OCI-LY1 (cell line): Measurements from ENCODE around the gene FOXA3.

Experiments used
- H2AFZ ChIP-seq: fragments of 200-600 bp; sonication (generic), shearing (Covaris generic); 2 replicates; pipeline ENCODE4 v1.6.0; 2014; ENCODE audit warnings: antibody characterized with exemption, mild to moderate bottlenecking, low read length
- H3F3A ChIP-seq: fragments of 200-600 bp; sonication (generic), shearing (Covaris generic); 2 replicates; pipeline ENCODE4 v1.6.0; 2014; ENCODE audit warnings: mild to moderate bottlenecking, antibody characterized with exemption, low read length, moderate library complexity; ENCODE audit not compliant: insufficient read depth
- H3K27ac ChIP-seq: fragments of 200-600 bp; sonication (generic); 2 replicates; pipeline ENCODE4 v1.5.1; 2014; ENCODE audit warnings: low read length, mixed run types, mild to moderate bottlenecking, low read depth; ENCODE audit not compliant: poor library complexity, severe bottlenecking
- H3K27me3 ChIP-seq: fragments of 200-600 bp; sonication (generic); 2 replicates; pipeline ENCODE4 v1.6.0; 2014; ENCODE audit warnings: antibody characterized with exemption, mild to moderate bottlenecking, low read length, moderate library complexity; ENCODE audit not compliant: insufficient read depth
- H3K36me3 ChIP-seq: fragments of 200-600 bp; sonication (generic); 2 replicates; pipeline ENCODE4 v1.6.1; 2014; ENCODE audit warnings: mild to moderate bottlenecking, antibody characterized with exemption, low read length, moderate library complexity, mixed read lengths; ENCODE audit not compliant: insufficient read depth
- H3K4me1 ChIP-seq: fragments of 200-600 bp; sonication (generic); 2 replicates; pipeline ENCODE4 v1.5.1; 2014; ENCODE audit warnings: mild to moderate bottlenecking, low read length, moderate library complexity; ENCODE audit not compliant: insufficient read depth, severe bottlenecking
- H3K4me2 ChIP-seq: fragments of 200-600 bp; sonication (generic), shearing (Covaris generic); 2 replicates; pipeline ENCODE4 v1.6.1; 2014; ENCODE audit warnings: low read length
- H3K4me3 ChIP-seq: fragments of 200-600 bp; sonication (generic); 2 replicates; pipeline ENCODE4 v1.5.1; 2014; ENCODE audit warnings: low read length, low read depth, mild to moderate bottlenecking, mixed read lengths; ENCODE audit not compliant: poor library complexity, severe bottlenecking
- H3K79me2 ChIP-seq: fragments of 200-600 bp; shearing (Covaris generic); 2 replicates; pipeline ENCODE4 v1.6.1; 2016; ENCODE audit warnings: mixed run types, low read length, mixed read lengths; ENCODE audit not compliant: insufficient read depth
- H3K9ac ChIP-seq: fragments of 200-600 bp; sonication (generic), shearing (Covaris generic); 2 replicates; pipeline ENCODE4 v1.6.1; 2014; ENCODE audit warnings: mild to moderate bottlenecking, low read length, mixed read lengths
- H3K9me2 ChIP-seq: fragments of 200-600 bp; sonication (generic), shearing (Covaris generic); 2 replicates; pipeline ENCODE4 v1.6.1; 2014; ENCODE audit warnings: low read depth, mild to moderate bottlenecking, low read length, mixed read lengths
- H3K9me3 ChIP-seq: fragments of 200-600 bp; shearing (Covaris generic); 2 replicates; pipeline ENCODE4 v1.6.1; 2014; ENCODE audit warnings: low read length, mixed read lengths
- H4K20me1 ChIP-seq: fragments of 200-600 bp; sonication (generic), shearing (Covaris generic); 2 replicates; pipeline ENCODE4 v1.6.0; 2016; ENCODE audit warnings: mild to moderate bottlenecking, low read length; ENCODE audit not compliant: insufficient read depth
- CTCF ChIP-seq: fragments of 200-600 bp; sonication (generic), shearing (Covaris generic); IDR thresholded peaks from 2 replicates; pipeline ENCODE4 v1.5.1; 2017; ENCODE audit warnings: mild to moderate bottlenecking, antibody characterized with exemption, low read length, moderate library complexity, mixed read lengths
- EZH2 ChIP-seq: fragments of 200-600 bp; sonication (generic), shearing (Covaris generic); IDR thresholded peaks from 2 replicates; pipeline ENCODE4 v1.8.0; 2017; ENCODE audit warnings: borderline replicate concordance, mixed run types, mild to moderate bottlenecking, antibody characterized with exemption, low read length, moderate library complexity, mixed read lengths

Gene FOXA3

GRCh38 chr19:45825917-45826893, 37.9 kb upstream of the FOXA3 start:
- H3K27ac ChIP-seq, result no peak overlapping the region
- no peaks in the 10 kb centered on the region for H3K9me2 ChIP-seq
- peaks cover 27% of the 10 kb centered on the region for H3K4me1 ChIP-seq
- no peak overlapping the region for H3K9ac ChIP-seq
- no peaks in the 10 kb centered on the region for H3K79me2 ChIP-seq
- H4K20me1 ChIP-seq, result no peaks in the 10 kb centered on the region
- no peaks in the 10 kb centered on the region for H3F3A ChIP-seq
- TF ChIP-seq CTCF (no peak), EZH2 (no peak)
- no peak overlapping the region for H3K4me2 ChIP-seq
- H3K9me3 ChIP-seq, result no peaks in the 10 kb centered on the region
- no peak overlapping the region for H2AFZ ChIP-seq
- no peaks in the 10 kb centered on the region for H3K27me3 ChIP-seq
- no peak overlapping the region for H3K4me3 ChIP-seq
- H3K36me3 ChIP-seq, result peaks cover 86% of the 10 kb centered on the region

DNA sequence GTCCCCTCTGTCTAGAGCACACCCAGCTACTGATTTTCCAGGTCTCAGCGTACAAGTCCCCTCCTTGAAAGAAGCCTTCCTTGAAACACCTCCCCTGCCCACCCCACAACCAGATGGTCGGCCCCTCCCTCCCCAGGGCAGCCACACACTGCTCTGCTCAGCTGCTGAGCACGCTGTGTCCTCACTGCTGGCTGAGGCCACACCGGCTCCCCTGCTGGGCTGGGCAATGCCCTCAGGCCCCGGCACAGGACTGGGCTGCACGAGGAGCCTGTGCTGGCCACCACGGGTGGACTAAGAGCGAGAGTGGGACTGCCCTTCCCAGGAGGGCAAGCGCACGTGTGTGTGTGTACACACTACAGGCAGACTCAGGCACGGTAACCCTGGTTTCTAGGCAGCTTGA, 37.2 kb upstream of the FOXA3 start:
- Histone ChIP-seq H3K4me3 (no peak overlapping the region), H3K27me3 (no peaks in the 10 kb centered on the region), H4K20me1 (no peaks in the 10 kb centered on the region), H2AFZ (no peak overlapping the region), H3K9me2 (no peaks in the 10 kb centered on the region), H3K4me2 (no peak overlapping the region), H3K27ac (no peak overlapping the region), H3K79me2 (no peaks in the 10 kb centered on the region), H3K9me3 (no peaks in the 10 kb centered on the region), H3F3A (no peaks in the 10 kb centered on the region), H3K36me3 (peaks cover 86% of the 10 kb centered on the region), H3K9ac (no peak overlapping the region), H3K4me1 (peaks cover 27% of the 10 kb centered on the region)
- TF ChIP-seq CTCF (no peak), EZH2 (no peak)

- Histone ChIP-seq H3K36me3 (peaks cover 88% of the 10 kb centered on the region), H3K9ac (no peak overlapping the region), H3K79me2 (no peaks in the 10 kb centered on the region), H3K4me2 (no peak overlapping the region), H4K20me1 (no peaks in the 10 kb centered on the region), H3K4me3 (no peak overlapping the region), H3K9me2 (no peaks in the 10 kb centered on the region), H3K4me1 (peaks cover 27% of the 10 kb centered on the region), H3K9me3 (no peaks in the 10 kb centered on the region), H3K27me3 (no peaks in the 10 kb centered on the region), H3F3A (no peaks in the 10 kb centered on the region), H2AFZ (no peak overlapping the region), H3K27ac (no peak overlapping the region)
- TF ChIP-seq CTCF (no peak), EZH2 (no peak)
These were observed 36.5 kb upstream of the FOXA3 start for GRCh38 chr19:45827459-45828093.
